Anterior cingulate cortex (tissue), 58 donors: ENCODE measurements around the gene C1orf122.

Experiments
- DNase-seq, 58 donors: peaks; one replicate each; lab custom pipeline; 2025; lab: John Stamatoyannopoulos, UW

The C1orf122 gene

DNA sequence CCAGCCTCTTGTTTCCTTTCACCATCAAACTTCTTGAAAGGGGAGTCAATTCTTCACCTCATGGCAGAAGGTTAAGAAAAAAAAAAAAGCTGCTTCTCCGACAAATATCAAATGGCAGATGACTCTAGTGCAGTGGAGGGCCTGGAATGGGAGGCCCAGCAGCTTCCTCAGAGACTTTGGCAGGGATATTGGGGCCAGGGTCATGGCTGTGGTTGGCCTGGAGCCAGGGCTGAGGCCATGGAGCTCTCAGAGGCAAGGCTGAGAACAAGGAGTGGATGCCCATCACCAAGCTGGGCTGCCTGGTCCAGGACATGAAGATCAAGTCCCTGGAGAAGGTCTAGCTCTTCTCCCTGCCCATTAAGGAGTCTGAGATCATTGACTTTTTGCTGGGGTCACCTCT is 33.1 kb downstream of the C1orf122 start:
- no peak for DNase-seq

DNA sequence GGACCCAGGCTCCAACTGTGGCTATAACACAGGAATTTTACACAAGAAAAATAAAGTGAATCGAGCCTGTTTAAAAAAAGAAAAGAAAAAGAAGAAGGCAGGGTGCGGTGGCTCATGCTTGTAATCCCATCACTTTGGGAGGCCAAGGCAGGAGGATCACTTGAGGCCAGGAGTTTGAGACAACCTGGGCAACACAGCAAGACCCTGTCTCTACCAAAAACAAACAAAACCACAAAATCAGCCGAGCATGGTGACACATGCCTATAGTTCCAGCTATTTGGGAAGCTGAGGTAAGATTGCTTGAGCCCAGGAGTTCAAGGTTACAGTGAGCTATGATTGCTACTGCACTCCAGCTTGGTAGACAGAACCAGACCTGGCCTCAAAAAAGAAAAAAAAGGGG is 34.1 kb downstream of the C1orf122 start:
- DNase-seq = no peak

DNA sequence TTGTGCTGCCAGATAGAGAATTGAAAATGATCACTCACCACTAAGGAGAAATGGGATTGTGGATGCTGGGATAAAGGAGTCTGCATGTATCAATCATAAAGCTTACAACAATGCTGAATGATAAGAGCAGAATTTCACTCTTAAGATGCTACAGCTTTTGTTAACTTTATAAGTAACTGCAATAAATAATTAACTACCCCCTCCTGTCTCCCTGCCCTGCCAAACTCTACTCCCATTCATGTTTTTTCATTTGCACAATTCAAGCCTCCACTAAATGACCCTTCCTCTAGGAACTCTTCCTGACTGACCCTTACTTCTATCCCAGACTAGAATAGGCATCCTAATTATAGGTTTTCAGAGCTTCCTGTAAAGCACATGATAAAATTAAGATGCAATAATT is 36.9 kb downstream of the C1orf122 start:
- DNase-seq = no peak

DNA sequence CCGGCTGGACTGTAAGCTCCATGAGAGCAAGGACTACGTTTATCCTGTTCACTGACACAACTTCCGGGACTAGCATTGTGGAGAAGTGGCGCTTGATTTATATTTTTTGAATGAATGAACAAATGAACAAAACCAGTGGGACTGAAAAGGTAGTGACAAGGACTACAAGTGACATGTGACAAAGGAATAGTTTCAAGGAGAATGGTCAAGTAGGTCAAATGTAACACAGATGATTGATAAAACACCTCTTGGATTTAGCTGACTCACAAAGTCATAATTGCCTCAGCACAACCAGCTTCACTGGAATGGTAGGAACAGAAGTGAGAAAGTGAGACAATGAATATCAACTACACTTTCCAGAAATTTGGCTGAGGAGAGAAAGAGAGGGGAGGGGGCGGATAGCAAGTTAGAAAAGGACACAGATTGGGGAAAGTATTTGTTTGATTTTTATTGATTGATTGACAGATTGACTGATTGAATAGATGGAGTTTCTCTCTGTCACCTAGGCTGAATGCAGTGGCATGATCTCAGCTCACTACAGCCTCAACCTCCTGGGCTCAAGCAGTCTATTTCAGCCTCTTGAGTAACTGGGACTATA is 37.6 kb downstream of the C1orf122 start:
- DNase-seq = no peak

DNA sequence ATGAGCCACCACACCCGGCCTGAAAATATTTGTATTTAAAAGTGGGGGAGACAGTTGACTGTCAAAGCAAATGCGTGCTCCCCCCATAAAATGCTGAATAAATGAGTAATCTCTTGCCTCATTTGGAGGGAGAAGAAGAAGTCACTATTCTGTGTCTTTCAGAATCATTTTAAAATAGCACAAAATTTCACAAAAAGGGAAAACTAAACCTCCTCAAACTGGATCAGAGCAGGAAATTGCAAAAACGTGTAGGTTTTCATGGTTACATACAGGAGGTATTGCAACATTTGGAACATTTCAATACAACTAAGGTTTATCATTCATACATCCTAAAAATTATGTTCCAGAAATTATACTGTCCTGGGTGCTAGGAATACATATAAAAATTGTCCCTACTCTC is 38.2 kb downstream of the C1orf122 start:
- no peak for DNase-seq

DNA sequence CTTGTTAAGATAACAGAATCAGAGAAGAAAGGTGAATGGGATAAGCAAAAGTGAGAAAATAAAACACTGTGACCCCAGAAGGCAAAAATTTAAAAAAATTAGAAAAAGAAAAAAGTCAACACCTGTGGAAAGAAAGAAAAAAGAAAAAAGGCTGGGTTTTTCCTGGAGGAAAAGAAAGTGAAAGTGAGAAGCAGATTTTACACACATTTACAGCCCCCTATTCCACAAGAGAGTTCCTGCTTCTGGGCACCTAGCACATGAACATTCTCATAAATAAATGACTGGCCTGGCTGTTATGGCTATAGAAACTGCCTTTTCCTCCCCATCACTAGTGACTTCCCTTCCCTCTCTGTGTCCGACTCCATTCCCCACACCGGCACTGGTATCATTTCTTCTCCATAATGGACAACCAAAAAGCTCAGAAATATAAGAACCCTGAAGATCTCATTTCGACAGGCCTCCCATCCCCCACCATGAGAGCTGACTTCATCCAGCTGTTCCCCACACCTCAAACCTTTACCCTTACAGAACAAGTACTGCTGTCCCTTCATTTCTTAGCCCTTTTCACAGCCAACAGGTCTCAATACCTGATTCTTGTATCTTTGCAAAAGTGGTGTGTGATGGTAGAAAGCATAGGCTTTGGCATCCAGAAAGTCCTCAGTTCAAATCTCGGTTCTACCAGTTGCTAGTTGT is 39.2 kb downstream of the C1orf122 start:
- DNase-seq = no peak

DNA sequence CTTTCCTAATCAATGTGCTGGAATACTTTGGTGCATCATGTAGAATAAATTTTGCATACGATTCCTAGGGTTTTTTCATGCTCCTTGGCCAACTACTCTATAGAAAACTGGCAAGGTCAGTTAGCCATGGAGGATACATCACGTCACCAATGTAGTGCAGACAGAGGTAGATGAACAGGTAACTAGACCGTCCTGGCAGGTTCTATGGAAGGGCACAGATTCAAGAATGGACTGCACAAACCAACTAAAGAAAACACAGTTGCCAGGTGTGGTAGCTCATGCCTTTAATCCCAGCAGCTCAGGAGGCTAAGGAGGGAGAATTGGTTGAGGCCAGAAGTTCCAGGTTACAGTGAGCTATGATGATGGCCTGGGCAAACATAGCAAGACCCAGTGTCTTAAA is 41.9 kb downstream of the C1orf122 start:
- DNase-seq = no peak

DNA sequence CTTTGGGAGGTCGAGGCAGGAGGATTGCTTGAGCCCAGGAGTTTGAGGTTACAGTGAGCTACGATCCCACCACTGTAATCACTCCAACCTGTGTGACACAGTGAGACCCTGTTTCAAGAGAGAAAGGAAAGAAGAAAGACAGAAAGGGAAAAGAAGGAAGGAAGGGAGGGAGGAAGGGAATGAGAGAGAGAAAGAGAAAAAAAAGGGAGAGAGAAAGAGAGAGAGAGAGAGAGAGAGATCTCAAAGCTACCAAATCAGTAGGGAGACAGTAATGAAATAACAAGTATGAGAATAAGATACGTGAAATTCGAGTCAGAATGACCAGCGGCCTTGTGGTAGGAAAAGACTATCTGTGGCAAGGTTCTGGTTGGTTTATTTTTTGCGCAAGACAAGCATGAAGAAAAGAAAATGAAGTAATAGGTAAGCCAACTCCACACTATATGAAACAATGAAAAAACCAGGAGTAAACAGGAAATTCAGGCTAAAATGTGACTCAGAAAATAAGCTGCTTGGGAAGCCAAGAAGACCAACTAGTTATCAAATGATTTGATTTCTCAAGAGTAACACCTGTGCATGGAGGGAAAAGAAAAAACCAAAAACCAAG is 42.9 kb downstream of the C1orf122 start:
- no peak for DNase-seq

DNA sequence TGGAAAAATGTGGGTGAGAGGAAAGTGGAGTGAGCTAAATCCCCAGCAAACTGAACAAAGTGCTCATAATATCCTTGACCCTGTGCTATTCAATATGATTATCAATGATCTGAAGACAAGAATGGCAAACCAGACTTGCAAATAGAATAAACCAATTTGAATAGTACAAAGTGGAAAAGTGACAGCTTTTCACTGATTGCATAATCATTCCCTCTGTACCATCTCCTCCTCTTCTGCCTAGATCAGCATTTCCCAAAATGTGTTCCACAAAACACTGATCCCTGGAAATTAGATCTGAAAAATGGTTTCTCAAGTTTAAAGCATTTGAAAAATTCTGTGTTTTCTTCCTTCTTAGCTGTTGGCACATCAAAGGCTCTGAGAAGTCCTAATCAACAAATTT is 43.7 kb downstream of the C1orf122 start:
- DNase-seq = no peak

DNA sequence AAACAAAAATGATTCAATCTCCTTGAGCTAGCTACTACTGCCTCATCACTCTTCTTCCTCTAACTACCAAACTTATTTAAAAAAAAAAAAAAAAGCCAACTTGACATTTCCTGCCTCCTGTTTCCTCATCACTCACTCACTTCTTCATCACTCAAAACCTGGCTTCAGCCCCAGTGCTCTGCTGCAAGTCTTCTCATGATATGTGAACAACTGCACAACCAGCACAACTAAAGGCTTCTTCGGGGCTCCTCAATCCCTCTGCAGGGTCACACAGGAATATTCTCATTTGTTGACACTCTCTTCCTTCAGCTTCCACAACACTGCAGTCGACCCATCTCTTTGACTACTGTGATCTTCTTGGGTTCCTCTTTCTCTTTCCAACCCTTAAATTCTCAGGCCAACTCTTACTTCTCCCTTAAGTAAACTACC is 44.2 kb downstream of the C1orf122 start:
- no peak for DNase-seq

DNA sequence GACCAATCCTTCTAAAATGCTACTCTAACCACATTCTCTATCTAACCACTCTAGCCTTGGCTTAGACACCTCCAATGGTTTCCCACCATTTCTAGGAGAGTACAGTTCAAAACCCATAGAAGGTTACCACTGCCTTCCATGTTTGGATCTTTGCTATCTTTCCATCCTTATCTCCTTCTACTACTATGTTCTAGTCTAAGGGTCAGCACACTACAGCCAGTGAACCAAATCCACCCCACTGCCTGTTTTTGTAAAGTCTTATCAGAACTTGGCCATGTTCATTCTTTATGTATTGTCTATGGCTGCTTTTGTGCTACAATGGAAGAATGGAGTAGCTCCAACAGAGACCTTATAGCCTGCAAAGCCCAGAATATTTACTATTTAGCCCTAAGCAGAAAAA is 45.6 kb downstream of the C1orf122 start:
- DNase-seq = no peak

DNA sequence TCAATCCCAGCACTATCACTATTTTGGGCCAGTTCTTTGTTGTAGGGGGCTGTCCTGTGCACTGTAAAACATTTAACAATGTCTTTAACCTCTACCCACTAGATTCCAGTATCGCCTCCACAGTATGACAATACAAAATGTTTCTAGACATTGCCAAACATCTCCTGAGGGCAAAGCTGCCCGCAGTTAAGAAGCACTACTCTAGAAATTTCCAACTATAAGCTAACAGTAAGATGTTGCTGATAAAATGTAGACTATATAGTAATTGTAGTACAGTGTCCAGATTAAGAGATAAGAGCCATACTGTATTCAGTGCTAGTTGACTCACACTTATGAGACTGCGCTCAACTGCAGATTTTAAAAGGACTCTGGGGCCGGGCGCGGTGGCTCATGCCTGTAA is 46.8 kb downstream of the C1orf122 start:
- DNase-seq = no peak
